ENCODE results near the gene INO80B.

The INO80B gene

GRCh38 chr2:74501335-74502071 lies 46.6 kb downstream of the INO80B start:
- DNase-seq (ENCODE audit: low read depth in 1 of 2, low spot score in 1 of 2) = no peak

- DNase-seq (ENCODE audit: low read depth in 1 of 2, low spot score in 1 of 2) = no peak
Observed at GRCh38 chr2:74502147-74502719, 47.3 kb downstream of the INO80B start.

DNA sequence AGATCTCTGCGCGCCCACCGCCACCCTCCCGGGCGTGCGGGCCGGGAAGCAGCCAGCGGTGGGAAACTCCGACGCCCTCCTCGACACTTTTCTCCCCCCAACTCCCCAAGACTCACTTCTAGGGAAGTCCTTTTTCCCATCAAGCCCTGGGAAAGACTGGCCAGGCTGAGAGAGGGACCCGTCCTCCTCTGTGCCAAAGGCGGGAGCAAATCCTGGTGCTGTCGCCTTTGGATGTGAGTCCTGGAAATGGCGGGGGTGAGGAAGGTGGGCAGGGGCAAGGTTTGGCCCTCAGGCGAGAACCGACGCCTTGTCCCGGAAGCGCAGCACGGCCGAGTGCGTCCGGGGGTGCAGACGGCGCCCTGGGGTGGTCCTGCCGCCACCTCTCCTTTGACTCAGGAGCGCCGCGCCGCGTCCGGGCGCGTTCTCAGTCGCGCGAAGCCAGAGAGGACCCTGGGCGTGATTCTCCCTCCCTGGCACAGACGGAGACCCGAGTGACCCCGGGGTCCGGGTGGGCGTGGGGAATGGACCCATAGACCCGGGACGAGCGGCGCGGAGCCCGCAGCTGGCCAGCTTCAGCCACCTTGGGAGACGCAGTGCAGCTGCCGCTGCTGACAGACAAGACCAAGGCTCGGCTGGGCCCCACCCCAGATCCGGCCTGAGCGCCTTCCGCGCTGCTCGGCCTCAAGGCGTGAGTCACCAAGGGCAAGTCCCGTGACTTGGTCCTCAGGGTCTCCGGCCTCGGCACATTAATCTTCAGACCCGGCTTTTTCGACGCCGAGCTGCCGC lies 48.0 kb downstream of the INO80B start:
- no peak for DNase-seq (ENCODE audit: low read depth in 1 of 2, low spot score in 1 of 2)

- DNase-seq (ENCODE audit: low read depth in 1 of 2, low spot score in 1 of 2) = no peak
Observed at GRCh38 chr2:74503506-74504475, 48.9 kb downstream of the INO80B start.

DNA sequence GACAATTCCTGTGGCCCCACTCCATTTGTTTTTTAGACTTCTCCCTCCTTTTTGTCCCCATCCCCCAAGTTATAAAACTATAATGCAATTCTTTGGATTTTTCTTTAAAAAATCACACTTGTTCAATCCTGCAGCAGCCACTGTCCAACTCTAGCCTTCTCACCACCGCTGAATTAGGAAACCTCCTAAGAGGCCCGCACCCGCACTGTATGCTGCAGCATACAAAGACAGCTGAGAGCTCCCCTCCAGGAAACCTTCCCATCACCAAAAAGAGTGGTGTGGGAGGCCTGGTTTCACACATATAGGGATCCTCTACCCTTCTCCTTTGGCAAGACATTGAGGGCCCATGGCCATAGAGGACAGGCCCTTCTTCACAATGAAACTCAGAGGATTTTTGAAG lies 49.7 kb downstream of the INO80B start:
- DNase-seq (ENCODE audit: low read depth in 1 of 2, low spot score in 1 of 2) = no peak

DNA sequence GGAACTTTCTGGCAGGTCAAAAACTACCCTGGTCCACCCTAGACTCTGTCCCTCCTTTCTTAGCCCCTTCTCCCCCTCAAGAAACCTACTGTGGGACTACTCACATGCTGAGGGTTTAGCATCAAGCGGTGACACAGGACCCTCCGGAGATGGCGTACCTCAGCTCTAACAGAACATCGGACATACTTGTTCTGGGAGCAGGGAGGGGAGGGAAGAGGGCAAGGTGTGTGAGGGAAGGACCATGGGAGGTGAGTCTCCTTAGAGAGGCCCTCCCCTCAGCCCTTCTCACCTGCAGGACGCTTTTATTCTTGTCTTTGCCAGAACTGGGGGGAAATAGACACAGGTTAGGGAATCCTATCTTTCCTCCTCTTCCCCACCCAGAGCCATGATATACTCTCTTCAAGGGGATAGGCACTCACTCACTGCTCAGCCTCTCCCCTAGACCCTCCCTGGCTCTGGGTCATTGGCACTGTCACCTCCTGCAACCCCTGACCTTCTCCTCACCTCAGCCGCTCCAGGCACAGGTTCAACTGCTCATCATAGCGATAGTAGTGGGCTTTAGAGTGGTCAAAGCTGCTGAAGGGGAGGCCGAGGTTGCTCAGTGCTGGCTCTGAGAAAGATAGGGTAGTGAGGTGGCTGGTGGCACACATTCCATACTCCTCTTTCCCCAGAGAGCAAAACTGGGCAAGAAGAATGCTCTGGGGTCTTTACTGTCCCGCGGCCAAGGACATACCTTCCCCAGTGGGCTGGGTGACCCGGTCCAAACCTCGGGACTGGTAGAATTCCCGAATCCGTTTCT lies 50.8 kb downstream of the INO80B start:
- no peak for DNase-seq (ENCODE audit: low read depth in 1 of 2, low spot score in 1 of 2)

GRCh38 chr2:74507145-74507925 lies 52.4 kb downstream of the INO80B start, which contains the start of gene PCGF1:
Gene PCGF1, minus strand, starts transcription at chr2:74507695. Its CDS starts 27 bp downstream, at chr2:74507668.
- DNase-seq (ENCODE audit: low read depth in 1 of 2, low spot score in 1 of 2) = peak; percentile 98
